Measurements from ENCODE around the gene VPS54.
"Not testable (repeated sequence)": the region's sequence is repeated elsewhere in the genome, so short reads cannot be mapped to it uniquely, and the experiment has no call there.

Gene VPS54

GRCh38 chr2:63993871-63994270, 25.4 kb downstream of the VPS54 start:
- no peak for DNase-seq

DNA sequence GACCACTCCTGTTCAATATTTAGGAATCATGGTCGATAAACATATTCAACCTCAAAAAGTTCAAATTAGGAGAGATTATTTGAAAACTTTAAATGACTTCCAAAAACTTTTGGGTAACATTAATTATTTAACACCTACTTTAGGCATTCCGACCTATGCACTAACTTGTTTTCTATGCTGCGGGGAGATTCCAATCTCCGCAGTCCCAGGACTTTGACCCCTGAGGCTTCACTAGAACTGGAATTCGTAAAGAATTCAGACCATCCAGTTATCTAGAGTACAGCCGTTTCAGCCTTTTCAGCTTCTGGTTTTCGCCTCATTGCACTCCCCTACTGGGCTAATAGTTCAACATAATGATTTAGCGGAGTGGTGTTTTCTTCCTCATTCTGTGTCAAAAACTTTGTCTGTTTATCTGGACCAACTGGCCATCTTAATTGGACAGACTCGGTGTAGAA, 26.1 kb downstream of the VPS54 start:
- DNase-seq = not testable (repeated sequence)

GRCh38 chr2:63992061-63992685, 27.1 kb downstream of the VPS54 start:
- DNase-seq = no peak

DNA sequence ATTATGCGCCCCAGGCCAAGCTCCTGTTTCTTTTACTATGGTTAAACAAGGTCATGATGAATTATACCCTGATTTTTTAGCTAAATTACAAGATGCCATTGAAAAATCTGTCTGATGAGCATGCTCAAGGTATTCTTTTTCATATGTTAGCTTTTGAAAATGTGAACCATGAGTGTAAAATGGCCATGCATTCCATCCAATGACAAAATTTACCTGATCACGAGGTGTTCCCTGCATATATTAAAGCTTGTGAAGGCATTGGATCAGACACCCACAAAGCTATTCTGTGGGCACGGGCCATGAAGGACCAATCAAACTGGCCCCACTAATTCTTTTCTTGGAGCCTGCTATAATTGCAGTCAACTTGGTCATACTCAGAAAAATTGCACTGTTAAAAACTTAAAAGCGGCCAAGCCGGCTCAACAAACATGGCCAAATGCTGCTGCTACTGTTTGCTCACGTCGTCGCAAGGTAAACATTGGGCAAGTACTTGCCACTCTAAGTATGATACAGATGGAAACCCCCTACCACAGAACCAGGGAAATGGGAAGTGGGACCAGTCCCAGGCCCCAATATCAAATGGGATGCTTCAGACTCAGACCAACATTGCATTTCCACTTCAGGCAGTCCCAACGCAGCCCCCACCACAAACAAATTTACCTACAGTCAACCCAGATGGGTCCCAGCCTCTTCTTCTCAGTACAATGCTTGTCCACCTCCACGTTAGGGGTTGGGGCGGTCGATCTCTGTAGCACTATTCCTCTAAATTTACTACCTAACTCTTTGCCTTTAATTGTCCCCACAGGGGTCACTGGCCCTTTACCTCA, 27.8 kb downstream of the VPS54 start:
- DNase-seq = not testable (repeated sequence)

DNA sequence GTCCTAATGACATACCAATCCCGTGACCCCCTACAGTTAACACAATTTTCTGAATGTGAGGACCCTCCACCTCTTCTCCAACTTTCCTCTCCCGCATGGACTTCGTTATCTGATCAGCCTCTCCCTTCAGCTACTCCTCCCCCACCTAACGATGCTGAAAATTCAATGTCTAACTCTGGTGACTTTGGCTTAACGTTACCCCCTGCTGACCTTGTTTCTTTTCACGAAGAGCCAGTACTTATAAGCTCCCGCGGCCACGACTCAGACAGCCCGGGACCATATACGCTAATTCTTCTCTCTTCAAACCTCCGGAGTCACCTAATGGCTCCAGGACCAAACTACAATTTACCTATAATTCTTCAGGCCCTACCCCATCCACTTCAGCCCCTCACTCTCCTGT, 29.2 kb downstream of the VPS54 start:
- no peak for DNase-seq

GRCh38 chr2:63988842-63989436, 30.3 kb downstream of the VPS54 start:
- not testable (repeated sequence) for DNase-seq

DNA sequence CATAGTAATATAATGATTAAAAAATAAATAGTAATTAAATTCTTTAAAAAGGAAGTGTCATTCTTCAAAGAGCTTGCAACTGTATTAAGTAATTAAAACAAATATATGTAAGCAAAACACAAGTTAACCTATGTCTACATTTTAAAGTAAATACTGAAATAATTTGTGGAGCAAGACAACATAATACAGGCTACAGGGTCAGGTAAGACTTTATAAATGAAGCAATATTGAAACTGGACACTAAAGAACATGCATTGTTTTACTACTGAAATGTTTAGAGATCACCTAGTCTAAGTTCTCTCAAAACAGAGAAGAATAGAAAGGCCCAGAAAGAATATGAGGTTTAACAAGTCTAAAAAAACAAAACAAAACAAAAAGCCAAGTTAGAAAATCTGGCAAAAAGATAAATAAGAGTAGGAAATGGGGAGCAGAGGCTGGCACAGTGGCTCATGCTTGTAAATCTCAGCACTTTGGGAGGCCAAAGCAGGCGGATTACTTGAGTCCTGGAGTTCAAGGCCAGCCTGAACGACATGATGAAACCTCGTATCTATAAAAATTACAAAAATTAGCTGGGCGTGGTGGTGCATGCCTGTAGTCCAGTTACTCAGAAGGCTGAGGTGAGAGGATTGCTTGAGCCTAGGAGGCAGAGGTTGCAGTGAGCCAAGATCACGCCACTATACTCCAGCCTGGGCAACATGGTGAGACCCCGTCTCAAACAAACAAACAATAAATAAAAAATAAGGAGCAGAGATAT, 34.4 kb downstream of the VPS54 start:
- DNase-seq = no peak

- DNase-seq = no peak
Observed at GRCh38 chr2:63983986-63984605, 35.1 kb downstream of the VPS54 start.

DNA sequence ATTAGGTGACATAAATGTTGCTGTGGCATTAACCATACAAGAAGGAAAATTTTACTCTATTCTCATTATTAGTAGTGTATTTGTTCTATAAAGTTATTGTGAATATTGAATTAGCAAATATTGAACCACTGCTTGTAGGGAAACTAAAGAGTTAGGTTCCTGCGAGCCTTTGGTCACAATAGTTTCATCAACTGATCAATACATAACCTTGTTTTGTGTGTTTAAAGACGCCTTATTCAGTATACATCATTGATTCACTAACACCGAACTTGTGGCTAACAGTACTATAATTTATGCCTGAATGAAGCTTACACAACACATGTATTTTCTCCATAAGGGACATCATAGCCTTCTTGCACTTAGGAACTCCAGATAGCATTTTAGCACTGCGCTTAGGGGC, 36.9 kb downstream of the VPS54 start:
- DNase-seq = no peak

GRCh38 chr2:63981702-63982103, 37.5 kb downstream of the VPS54 start:
- no peak for DNase-seq

DNA sequence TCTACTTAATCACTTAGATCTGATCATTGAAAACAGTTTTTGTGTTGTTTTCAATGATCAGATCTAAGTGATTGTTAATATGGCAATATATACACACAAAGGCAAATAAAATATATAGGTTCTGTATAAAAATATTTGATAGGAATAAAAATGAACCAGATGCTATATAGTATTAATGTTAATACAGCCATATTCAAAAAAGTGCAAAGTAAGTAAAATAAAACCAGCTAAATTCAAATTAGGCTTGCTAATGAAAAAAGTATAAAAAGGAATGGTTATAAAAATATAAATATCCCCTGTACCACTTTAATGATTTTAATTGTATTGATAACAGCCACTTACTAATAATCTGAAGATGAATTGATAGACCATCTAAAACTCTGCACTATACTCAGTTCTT, 38.4 kb downstream of the VPS54 start:
- DNase-seq = no peak

- no peak for DNase-seq
Observed at GRCh38 chr2:63977904-63978303, 41.3 kb downstream of the VPS54 start.

- no peak for DNase-seq
Observed at GRCh38 chr2:63976125-63976510, 43.1 kb downstream of the VPS54 start.

GRCh38 chr2:63975437-63976124, 43.6 kb downstream of the VPS54 start:
- DNase-seq = no peak

DNA sequence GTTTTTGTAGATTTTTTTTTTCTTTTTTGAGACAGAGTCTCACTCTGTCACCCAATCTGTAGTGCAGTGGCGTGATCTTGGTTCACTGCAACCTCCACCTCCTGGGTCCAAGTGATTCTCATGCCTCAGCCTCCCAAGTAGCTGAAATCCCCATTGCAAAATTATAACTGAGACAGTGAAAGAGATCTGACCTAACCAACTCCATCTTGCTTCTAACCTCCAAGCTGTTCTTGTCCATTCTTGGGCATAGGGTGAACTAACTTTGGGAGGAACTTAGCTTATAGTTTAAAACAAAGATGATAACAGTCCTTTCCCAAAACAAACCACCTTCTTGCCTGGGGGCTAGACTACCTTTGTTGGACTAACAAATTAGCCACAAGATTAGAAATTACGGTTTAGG, 44.2 kb downstream of the VPS54 start:
- not testable (repeated sequence) for DNase-seq

- no peak for DNase-seq
Observed at GRCh38 chr2:63962186-63962585, 57.0 kb downstream of the VPS54 start.

- DNase-seq = no peak
Observed at GRCh38 chr2:63950414-63950813, 68.8 kb downstream of the VPS54 start.

DNA sequence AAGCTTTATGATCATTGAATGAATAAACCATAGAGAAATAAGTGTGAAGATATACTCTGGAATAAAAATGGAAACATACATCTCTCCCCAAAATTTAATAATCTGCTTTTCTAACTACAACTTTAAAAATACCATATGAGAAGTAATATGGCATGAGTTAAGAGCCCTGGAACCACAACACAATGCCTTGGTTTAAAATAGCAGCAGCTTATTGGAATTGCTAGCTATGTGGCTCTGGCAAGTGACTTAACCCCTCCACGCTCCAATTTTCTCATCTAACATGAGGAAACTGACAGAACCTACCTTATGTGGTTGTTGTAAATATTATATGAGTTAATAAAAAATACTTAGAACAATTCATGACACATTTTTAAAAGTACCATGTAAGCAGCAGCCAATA, 76.4 kb downstream of the VPS54 start:
- DNase-seq = no peak

- not testable (repeated sequence) for DNase-seq
Observed at GRCh38 chr2:63932104-63932503, 87.1 kb downstream of the VPS54 start.

DNA sequence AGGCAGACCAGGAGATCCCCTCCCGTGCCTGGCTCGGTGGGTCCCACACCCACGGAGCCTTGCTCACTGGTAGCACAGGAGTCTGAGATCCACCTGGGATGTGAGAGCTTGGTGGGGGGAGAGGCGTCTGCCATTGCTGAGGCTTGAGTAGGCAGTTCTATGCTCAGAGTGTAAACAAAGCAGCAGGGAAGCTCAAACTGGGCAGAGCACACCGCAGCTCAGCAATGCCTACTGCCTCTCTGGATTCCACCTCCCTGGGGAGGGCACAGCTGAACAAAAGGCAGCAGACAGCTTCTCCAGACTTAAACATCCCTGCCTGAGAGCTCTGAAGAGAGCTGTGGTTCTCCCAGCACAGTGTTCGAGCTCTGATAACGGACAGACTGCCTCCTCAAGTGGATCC, 92.4 kb downstream of the VPS54 start:
- DNase-seq = no peak

GRCh38 chr2:63914311-63914710, 104.9 kb downstream of the VPS54 start:
- DNase-seq = no peak
